ENCODE results near the gene DDC.

Gene DDC

DNA sequence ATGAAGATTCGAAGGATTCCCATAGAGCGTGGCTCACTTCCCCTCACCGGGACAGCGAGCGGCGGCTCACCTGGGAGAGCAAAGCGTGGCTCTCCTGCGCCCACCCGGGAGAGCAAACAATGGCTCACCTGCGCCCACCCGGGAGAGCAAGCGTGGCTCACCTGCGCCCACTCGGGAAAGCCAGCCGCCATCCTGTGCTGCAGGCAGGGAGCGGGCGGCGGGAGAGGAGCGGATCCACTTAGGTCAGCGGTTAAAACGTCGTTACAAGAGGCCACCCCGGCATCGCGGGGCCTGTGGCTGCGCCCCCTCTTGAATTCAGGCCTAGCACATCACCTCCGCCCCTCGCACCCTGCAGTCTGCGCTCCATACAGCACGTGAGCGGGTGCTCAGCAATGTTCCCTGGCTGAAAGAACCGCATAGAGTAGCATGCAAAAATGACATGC lies 114.6 kb downstream of the DDC start:
- DNase-seq = no peak

DNA sequence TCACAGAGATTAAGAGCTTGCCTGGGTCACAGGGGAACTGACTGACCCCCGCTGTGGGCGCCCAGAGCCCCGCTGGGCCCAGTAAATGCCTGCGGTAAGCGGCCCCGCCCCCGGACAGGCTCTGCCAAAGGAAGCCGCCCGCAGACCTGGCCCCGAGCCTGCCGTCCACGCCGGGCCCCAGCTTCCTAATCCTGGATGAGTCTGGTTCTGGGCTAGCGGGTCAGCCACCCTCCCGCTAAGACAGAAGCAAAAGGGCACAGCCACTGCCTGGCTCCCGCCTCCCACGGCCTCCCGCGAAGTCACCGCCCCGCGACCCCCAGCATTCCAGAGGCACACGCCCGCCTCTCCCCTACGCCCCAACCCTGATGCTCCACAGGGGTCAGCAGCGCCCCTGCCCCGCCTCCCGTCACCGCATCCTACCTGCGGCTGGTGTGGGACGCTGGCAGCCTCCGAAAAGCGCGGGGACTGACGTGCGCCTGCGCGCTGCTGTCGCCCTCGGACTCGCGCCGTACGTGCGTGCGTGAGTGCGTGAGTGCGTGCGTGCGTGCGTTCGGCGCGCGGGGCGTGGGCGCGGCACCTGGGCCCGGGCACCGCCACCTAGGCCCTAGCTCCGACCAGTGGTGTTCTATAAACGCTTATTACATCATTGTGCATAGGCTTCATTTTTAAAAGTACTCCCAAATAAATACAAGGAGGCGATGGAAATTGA lies 115.2 kb downstream of the DDC start, which contains the start of gene FIGNL1:
TSS of gene FIGNL1 (minus strand) at position 470 of the 709 bp plus-strand sequence. CDS start 3,063 bp downstream, outside the sequence.
- peak; percentile 58 for DNase-seq

- no peak for DNase-seq
Measured at GRCh38 chr7:50449501-50449880, 115.7 kb downstream of the DDC start.

DNA sequence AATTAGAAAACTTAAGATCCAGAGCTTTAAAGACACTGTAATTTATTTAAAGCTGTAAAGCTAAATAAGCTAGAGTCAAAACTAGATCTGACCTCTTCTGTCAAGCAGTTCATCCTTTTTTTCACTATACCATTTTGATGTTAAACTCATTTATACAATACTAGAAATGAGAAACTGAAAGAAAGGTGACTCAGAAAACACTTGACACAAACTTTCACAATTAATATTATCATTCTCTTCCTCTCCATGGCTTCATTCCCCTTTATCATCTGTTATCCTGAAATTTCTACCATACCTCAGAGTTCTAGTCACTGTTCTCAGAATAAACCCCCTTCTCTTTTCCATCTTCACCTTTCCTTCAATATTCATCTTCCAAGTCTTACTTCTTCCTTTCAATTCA lies 116.4 kb downstream of the DDC start:
- DNase-seq = no peak

DNA sequence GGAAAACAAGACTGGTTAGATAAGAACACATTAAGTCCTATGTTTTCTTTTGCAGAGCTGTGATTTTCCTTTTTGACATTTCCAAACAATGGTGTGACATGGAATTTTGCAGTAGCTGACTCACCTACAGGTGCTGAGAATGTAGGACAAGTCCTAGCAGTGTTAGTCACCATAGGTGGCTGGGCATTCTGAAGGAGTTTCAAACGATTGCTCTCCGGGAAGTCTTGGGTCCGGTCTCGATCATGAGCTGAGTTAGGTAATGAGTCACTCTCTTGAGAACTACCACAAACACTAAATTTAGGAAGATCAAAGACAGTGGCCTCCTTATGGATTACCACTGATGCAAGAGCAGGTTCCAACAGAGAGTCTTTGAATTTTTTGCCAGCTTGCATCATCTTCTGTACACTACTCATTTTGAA lies 118.7 kb downstream of the DDC start:
- no peak for DNase-seq

- no peak for DNase-seq
Measured at GRCh38 chr7:50436133-50436806, 128.9 kb downstream of the DDC start.

GRCh38 chr7:50431722-50432305 lies 133.4 kb downstream of the DDC start:
- DNase-seq = no peak

DNA sequence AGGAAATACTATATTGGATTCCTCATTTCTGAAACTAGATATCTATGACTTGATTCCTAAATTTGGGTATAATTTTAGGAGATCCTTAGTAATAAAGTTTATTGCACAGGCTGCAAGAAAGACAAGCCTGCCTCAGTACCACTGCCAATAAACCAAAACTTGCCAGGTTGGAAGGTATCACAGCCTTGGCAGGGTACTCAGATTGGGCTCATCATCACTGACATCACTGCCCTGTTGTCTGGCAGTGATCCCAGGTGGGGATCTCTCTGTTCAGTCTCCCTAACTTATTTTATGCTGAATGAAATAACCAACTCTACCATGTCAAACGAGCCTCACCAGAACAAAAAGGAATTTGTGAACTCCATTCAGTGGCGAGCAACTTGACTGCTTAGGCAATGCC lies 133.9 kb downstream of the DDC start:
- DNase-seq = no peak

- DNase-seq = no peak
Measured at GRCh38 chr7:50428911-50429310, 136.3 kb downstream of the DDC start.

- DNase-seq = no peak
Measured at GRCh38 chr7:50427518-50427917, 137.7 kb downstream of the DDC start.

DNA sequence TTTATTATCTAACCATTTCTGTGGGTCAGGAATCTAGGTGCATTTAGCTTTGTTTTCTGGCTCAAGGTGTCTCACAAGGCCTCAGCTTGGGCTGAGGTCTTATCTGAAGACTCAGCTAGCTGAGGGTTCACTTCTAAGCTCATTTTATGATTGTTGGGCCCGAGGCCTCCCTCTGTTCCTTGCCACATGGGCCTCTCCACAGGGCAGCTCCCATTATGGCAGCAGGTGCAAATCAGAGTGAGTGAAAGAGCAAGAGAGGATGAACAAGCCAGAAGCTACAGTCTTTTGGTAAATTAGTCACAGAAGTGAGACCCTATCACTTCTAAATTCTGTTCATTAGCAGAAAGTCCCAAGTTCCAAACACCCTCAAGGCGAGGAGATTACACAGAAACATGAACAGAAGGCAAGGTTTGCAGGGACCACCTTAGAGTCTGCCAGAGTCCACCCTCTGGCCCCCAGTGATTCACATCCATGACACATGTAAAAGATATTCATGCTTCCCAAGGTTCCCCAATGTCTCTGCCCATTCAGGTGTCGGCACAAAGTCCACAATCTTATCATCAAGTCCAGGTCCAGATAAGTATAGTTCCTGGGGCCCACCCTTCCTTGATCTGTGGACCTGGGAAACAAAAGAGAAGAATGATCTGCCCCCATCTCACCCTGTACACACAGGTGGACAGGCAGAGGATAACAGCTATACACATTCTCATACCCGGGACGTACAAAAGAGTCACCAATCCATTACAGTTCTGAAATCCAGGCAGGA lies 138.7 kb downstream of the DDC start:
- DNase-seq = no peak

DNA sequence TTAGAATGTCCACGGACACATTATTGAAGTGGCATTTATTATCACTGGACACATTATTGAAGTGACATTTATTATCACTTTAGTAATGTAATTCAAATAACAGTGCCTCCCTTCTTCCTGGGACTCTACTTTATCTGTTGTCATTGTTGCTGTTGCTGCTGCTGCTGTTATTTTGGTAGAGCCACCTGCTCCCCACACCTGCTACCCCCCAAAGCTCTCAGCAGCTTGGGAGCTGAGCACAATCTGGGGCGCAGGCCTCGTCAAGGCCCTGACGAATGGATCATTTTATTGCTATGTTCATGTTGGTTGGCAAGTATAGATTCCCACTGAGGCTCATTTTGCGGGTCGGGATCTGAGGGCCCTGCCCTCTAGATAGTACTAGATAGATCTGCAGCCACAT lies 139.9 kb downstream of the DDC start:
- DNase-seq = no peak

DNA sequence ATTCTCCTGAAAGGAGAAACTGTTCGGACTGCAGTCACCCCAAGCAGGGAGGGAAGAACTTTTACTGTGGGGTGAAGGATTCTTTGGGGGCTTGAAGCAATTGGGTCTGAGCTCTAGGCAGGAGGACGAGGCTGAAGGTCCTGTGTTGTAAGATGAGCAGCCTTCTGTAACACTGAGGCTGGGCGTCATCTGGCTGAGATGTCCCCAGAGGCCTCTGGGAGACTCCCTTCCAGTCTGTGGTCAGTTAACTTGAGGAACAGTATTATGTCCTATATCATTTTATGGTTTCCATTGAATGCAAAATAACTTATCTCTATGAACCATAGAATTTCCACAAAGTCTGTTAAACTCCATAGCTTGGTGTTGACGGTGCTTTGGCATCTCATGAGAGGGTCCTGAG lies 141.3 kb downstream of the DDC start:
- DNase-seq = no peak

DNA sequence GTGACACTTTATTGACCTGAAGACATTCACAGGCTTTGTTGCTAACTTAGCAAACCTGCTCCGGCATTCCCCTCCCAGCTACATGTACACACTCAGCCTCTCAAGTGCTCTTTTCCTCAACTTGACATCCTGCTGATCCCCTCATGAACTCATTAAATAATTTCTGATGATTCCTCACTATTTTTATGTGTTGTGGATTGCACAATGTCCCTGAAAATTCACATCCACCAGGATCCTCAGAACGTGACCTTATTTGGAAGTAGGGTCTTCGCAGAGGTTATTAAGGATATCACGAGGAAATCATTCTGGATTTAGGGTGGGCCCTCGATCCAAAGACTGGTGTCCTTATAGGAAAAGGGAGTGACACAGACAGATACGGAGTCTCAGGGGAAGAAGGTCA lies 142.3 kb downstream of the DDC start:
- no peak for DNase-seq

GRCh38 chr7:50421043-50421442 lies 144.2 kb downstream of the DDC start:
- no peak for DNase-seq

DNA sequence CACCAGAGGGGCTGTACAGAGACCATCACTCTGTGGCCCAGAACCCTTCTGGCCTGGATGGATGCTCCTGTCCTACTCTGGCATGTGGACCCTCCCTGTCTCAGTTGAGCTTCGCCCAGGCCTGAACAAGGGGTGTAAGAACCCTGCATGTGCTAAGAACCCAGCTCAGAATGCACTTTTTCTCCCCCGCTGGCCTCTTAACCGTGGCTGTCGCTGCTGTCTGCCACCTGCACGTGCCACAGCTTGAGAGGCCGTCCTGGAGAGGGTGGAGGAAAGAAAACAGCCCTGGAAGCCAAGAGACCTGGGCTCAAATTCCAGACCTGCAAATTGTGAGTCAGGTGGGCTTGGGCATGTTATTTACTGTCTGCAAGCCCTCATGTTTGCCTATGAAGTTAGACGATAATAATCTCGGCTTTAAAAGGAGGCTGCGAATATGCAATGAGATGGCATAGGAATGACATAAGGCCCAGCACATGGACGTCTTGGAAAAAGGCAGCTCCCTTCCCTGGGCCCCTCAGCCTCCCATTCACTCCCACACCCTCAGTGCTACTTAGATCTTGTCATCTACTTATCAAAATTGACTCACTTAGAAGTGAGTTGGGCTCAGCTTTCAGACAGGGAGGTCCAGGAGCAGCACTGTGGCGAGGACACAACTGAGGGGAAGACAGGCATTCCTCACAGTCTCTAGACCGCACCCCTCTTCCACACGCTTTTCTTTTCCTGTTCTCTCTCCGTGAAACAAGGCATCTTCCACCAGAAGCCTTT lies 146.5 kb downstream of the DDC start:
- no peak for DNase-seq

DNA sequence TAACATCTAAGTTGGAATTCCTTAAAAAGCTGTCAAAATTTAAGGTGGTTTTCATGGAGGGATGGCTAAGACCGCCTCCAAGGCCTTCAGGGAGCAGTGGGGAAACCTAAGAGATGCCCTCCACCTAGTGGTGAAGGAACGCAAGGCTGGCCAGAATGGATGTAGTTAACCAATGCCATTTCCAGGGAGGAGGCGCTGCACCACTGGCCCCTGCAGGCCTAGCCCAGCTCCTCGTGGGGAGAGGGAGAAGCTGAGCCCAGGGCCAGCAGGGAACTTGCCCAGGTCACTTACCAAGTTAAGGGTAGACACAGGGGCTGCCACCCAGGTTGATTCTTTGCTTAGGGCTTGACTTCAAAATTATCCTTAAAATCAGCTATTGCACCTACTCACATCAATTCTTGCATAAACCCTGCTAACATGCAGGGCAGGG lies 147.1 kb downstream of the DDC start:
- DNase-seq = peak; percentile 66

DNA sequence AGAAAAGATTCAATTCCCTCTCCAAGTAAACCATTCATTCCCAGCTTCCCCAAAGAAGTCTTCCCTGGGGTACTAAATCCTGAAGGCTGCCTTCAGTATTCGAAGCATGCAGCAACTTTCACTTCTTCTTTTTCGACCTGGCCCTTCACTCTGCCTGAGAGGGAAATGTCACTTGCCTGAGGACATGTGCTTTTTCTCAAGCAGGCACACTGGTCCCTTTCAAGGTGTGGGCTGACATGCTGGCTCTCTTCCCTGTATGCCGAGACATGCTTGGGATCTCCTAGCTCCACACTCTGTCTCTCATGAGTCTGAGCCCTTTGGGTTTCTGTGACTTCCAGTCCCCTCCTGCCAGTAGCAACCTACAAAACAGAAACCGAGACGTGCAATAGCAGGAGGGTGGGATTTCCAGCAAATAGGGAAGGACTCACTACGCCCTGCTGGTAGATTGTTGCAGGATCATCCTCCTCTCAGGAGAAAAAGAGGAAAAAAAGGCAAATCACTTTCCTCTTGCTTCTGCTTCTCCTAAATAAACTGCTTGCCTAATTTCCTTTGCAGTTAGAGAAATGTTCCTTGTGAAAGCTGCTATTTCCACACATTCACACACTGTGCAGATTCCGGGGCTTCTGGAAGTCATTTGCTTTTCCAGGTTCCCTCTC lies 148.6 kb downstream of the DDC start:
- no peak for DNase-seq

GRCh38 chr7:50415844-50416364 lies 149.3 kb downstream of the DDC start:
- no peak for DNase-seq

DNA sequence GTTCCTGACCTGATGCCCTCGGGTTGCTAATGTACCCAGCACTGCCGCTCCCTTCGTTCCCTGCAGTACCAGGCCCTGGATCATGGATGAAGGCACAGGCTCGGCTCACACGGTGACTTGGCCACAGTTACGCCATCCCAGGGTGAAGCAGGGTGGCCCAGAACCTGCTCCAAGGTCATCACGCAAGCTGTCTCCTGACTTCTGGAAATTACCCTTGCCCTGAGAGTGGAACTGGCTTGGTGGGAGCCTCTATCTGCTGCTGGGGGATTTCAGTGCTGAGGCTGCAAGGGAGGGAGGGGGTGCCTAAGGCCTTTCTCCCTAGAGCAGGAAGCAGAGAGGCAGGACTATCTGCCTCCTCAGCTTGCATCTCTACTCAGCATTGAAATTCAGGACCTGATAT lies 151.6 kb downstream of the DDC start:
- no peak for DNase-seq

DNA sequence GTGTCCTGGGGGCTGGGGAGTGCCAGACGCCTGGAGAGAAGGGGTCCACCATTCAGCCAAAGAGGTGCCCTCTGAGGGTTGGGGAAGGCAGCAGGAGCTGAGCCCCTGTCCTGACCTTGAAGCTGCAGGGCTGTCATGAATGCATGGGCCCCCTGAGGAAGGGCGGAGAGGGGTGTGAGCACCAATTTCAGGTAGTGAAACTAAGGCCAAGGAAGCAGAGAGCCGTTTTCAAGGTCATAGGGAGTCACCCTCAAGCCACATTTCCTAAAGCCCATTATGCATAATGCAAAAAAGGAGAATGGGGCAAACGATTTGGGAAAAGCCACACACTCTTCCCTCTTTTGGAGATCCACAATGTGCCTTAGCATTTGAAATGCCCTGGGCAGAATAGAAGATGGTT lies 152.2 kb downstream of the DDC start:
- no peak for DNase-seq

DNA sequence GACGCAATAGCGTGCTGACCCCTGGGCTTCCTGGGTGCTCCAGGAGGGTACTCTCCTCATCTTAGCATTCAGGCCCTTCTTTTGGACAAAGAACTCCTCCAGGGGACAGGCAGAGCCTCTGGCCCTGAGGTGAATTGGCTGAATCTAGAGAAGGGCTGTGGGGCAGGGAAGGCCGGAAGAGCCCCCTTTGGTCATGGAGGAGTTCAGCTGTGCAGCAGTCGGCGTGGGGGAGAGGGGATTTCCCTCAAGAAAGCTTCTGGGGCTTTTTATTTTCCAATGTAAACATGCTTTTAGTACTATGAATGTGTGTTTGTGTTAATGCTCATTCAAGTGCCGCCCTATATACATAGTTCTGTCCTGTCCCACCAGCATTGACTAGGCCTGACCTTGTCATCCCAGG lies 153.9 kb downstream of the DDC start:
- no peak for DNase-seq

All from GOT3 (cell line).